Keratinocyte (primary cell): Measurements from ENCODE around the gene TPRN. TPM values are rescaled to one million over a fixed set of nuclear protein-coding genes. Genes with fewer than 3 reads are reported as not detected.

Experiments
- DNase-seq: peaks from one replicate; pipeline ENCODE4 v3.0.0-alpha.2; 2011; ENCODE audit warnings: low read depth, missing footprints, low spot score
- FAIRE-seq: peaks from 2 replicates; lab custom pipeline; 2011; peaks lifted over from hg19 to GRCh38; lab: Jason Lieb, UNC
- H2AFZ ChIP-seq: 2 replicates; pipeline ENCODE4 v1.6.0; 2012; ENCODE audit warnings: low read length, control low read depth, inconsistent platforms; ENCODE audit not compliant: control insufficient read depth
- H3K27ac ChIP-seq: 2 replicates; pipeline ENCODE4 v1.5.1; 2011; ENCODE audit warnings: low read length; ENCODE audit not compliant: control insufficient read depth, insufficient read depth
- H3K27me3 ChIP-seq: 3 replicates; pipeline ENCODE4 v1.6.0; 2011; ENCODE audit warnings: low read length; ENCODE audit not compliant: control insufficient read depth, insufficient read depth; ENCODE audit errors: extremely low read depth
- H3K36me3 ChIP-seq, 2 experiments: 2 replicates in 1 of 2; 3 replicates in 1 of 2; pipeline ENCODE4 v1.5.1; 2011; ENCODE audit warnings: low read length in 2 of 2, mild to moderate bottlenecking in 1 of 2; ENCODE audit not compliant: control insufficient read depth in 2 of 2, insufficient read depth in 2 of 2; ENCODE audit errors: extremely low read depth in 1 of 2
- H3K4me1 ChIP-seq: 3 replicates; pipeline ENCODE4 v1.5.1; 2011; ENCODE audit warnings: low read length; ENCODE audit not compliant: control insufficient read depth, insufficient read depth; ENCODE audit errors: extremely low read depth
- H3K4me2 ChIP-seq: 3 replicates; pipeline ENCODE4 v1.6.0; 2011; ENCODE audit warnings: low read depth, low read length; ENCODE audit not compliant: control insufficient read depth, insufficient read depth; ENCODE audit errors: extremely low read depth
- H3K4me3 ChIP-seq, 3 experiments: fragments of 200-600 bp in 1 of 3; sonication (generic) in 1 of 3; 2 replicates in 2 of 3; 3 replicates in 1 of 3; pipeline ENCODE4 v1.5.1; 2011 to 2016; ENCODE audit warnings: low read length in 3 of 3, mild to moderate bottlenecking in 3 of 3, control low read depth in 2 of 3, inconsistent platforms in 1 of 3, low read depth in 1 of 3, mixed read lengths in 1 of 3, mixed run types in 1 of 3, moderate library complexity in 1 of 3; ENCODE audit not compliant: control insufficient read depth in 2 of 3, insufficient read depth in 2 of 3; ENCODE audit errors: extremely low read depth in 1 of 3
- H3K79me2 ChIP-seq: 2 replicates; pipeline ENCODE4 v1.6.0; 2012; ENCODE audit warnings: low read length; ENCODE audit not compliant: control insufficient read depth, insufficient read depth
- H3K9ac ChIP-seq: 3 replicates; pipeline ENCODE4 v1.6.0; 2011; ENCODE audit warnings: low read length; ENCODE audit not compliant: control insufficient read depth, insufficient read depth; ENCODE audit errors: extremely low read depth
- H3K9me1 ChIP-seq: 3 replicates; pipeline ENCODE4 v1.6.0; 2011; ENCODE audit warnings: low read length; ENCODE audit not compliant: control insufficient read depth, insufficient read depth; ENCODE audit errors: extremely low read depth
- H3K9me3 ChIP-seq: 2 replicates; pipeline ENCODE4 v1.5.1; 2012; ENCODE audit warnings: low read depth, low read length; ENCODE audit not compliant: control insufficient read depth
- H4K20me1 ChIP-seq: 3 replicates; pipeline ENCODE4 v1.6.0; 2011; ENCODE audit warnings: low read length; ENCODE audit not compliant: control insufficient read depth, insufficient read depth; ENCODE audit errors: extremely low read depth
- EZH2 ChIP-seq: IDR thresholded peaks from one replicate; pipeline ENCODE4 v1.6.1; 2012; ENCODE audit warnings: inconsistent platforms, mild to moderate bottlenecking, low read length, moderate library complexity
- dilution Hi-C: fragments of 300-500 bp; cut with MboI; formaldehyde crosslinking; loops from one replicate; pipeline ENCODE4 v1.7.0; 2020; ENCODE audit warnings: low sequenced_read_pairs; ENCODE audit not compliant: extremely low pct_ligation_motif_present
- polyA plus RNA-seq, 5 experiments: library from polyadenylated mRNA; depleted of rRNA in 3 of 5; stranded (reverse) in 3 of 5; stranded (forward) in 1 of 5; unstranded in 1 of 5; fragments of >200 nt; gene quantifications; 1 replicate in 1 of 5; 2 replicates in 3 of 5; 3 replicates in 1 of 5; pipeline versions ENCODE4 v1.2.1 to v1.2.3, GENCODE V29; 2011 to 2012; ENCODE audit warnings: missing spikeins in 2 of 5, low read depth in 1 of 5, low replicate concordance in 1 of 5
- TF ChIP-seq, protein P1 (sequence below), 3 experiments: IDR thresholded peaks in 1 of 3; conservative IDR thresholded peaks in 1 of 3; optimal IDR thresholded peaks in 1 of 3; 2 replicates in 2 of 3; 3 replicates in 1 of 3; pipeline versions ENCODE3 to v1.5.1; 2011; ENCODE audit warnings: low read length in 3 of 3, mild to moderate bottlenecking in 3 of 3, moderate library complexity in 2 of 3, control low read depth in 1 of 3, inconsistent platforms in 1 of 3; ENCODE audit not compliant: insufficient read depth in 2 of 3; ENCODE audit errors: extremely low read depth in 1 of 3

Gene TPRN
- polyA plus RNA-seq, 1 donor (not counting 4 experiments of a cell fraction or from before 2014, with no cell fraction given): 1.1 TPM

DNA sequence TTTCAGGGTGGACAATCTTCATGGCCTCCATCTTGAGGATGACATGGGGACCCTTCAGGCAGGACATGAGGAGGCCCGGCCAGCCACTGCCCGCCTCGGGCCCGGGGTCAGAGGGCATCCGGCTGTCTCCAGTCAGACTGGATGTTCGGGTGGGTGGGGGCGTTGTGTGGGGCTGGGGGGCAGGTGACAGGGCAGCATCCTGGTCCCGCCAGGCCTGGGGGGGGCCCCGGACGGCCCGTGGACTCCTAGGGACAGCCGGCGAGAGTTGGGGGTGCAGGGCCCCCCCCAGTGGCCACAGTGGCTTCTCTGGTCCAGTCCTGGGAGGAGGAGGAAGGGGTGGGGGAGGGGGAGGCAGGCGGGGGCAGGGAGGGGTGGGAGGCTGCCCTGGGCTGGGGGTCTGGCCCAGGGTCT lies 20.6 kb upstream of the TPRN start:
- H3K9me1 ChIP-seq: no peaks in the 10 kb centered on the region
- H3K36me3 ChIP-seq: peaks cover 2 to 5% of the 10 kb centered on the region in 2 experiments
- TF ChIP-seq EZH2: no peak
- TF ChIP-seq, protein P1, sequence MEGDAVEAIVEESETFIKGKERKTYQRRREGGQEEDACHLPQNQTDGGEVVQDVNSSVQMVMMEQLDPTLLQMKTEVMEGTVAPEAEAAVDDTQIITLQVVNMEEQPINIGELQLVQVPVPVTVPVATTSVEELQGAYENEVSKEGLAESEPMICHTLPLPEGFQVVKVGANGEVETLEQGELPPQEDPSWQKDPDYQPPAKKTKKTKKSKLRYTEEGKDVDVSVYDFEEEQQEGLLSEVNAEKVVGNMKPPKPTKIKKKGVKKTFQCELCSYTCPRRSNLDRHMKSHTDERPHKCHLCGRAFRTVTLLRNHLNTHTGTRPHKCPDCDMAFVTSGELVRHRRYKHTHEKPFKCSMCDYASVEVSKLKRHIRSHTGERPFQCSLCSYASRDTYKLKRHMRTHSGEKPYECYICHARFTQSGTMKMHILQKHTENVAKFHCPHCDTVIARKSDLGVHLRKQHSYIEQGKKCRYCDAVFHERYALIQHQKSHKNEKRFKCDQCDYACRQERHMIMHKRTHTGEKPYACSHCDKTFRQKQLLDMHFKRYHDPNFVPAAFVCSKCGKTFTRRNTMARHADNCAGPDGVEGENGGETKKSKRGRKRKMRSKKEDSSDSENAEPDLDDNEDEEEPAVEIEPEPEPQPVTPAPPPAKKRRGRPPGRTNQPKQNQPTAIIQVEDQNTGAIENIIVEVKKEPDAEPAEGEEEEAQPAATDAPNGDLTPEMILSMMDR (optimal IDR thresholded peaks at IDR 0.05 in 1 of 3, IDR thresholded peaks at IDR 0.05 in 1 of 3, conservative IDR thresholded peaks at IDR 0.05 in 1 of 3; ENCODE audit: extremely low read depth in 1 of 3, insufficient read depth in 2 of 3, low read length in 3 of 3): no peak
- no peak for FAIRE-seq
- no peak overlapping the region for H3K4me3 ChIP-seq
- peaks cover 43% of the 10 kb centered on the region for H3K4me1 ChIP-seq
- no peaks in the 10 kb centered on the region for H4K20me1 ChIP-seq
- no peaks in the 10 kb centered on the region for H3K79me2 ChIP-seq
- DNase-seq: no peak
- no peak overlapping the region for H2AFZ ChIP-seq
- H3K27me3 ChIP-seq: no peaks in the 10 kb centered on the region
- H3K9ac ChIP-seq: no peak overlapping the region
- no peak overlapping the region for H3K4me2 ChIP-seq
- dilution Hi-C loops: no loop called here
- H3K9me3 ChIP-seq: no peaks in the 10 kb centered on the region
- no peak overlapping the region for H3K27ac ChIP-seq

DNA sequence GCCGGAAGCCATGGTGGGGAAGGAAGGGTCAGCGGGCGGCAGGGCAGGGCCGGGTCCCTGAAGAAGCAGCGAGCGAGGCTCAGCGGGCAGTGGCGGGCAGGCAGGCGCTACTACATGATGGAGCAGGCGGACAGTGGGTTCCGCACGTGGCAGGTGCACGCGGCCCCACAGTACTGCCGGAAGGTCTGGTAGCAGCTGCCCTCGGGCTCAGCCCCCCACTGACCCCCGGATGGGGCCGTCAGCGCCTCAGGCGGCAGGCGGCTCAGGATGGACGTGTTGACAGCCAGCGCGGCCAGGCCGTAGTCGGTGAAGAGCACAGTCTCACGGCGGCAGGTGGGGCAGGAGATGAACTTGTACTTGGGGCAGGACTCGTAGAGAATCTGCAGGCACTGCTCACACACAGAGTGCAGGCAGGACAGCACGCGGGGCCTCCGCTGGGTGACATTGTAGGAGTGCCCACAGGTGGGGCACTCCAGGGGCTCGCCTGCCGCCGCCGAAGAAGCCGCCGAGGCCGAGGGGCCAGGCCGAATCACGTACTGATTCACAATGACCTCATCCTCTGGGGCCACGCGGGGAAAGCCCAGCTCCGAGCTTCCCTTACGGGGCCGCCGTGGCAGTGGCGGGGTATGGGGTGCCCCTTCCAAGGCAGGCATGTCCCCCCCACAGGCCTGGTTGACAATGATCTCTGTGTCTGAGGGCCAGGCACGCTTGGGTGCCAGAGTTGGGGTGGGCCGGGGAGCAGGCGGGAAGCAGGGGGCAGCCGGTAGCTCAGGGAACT lies 20.0 kb upstream of the TPRN start:
- TF ChIP-seq, protein P1 (optimal IDR thresholded peaks at IDR 0.05 in 1 of 3, IDR thresholded peaks at IDR 0.05 in 1 of 3, conservative IDR thresholded peaks at IDR 0.05 in 1 of 3; ENCODE audit: extremely low read depth in 1 of 3, insufficient read depth in 2 of 3, low read length in 3 of 3): no peak
- no peak for TF ChIP-seq EZH2
- no peak for FAIRE-seq
- no peak overlapping the region for H3K4me2 ChIP-seq
- H3K4me3 ChIP-seq: no peak overlapping the region
- H3K79me2 ChIP-seq: no peaks in the 10 kb centered on the region
- no peak overlapping the region for H3K9ac ChIP-seq
- peaks cover 39% of the 10 kb centered on the region for H3K4me1 ChIP-seq
- no peaks in the 10 kb centered on the region for H4K20me1 ChIP-seq
- no peaks in the 10 kb centered on the region for H3K9me3 ChIP-seq
- H3K36me3 ChIP-seq: peaks cover 3 to 8% of the 10 kb centered on the region in 2 experiments
- no peaks in the 10 kb centered on the region for H3K9me1 ChIP-seq
- no peak for DNase-seq
- dilution Hi-C loops: no loop called here
- no peak overlapping the region for H2AFZ ChIP-seq
- H3K27ac ChIP-seq: no peak overlapping the region
- H3K27me3 ChIP-seq: no peaks in the 10 kb centered on the region
